GM23338 (cell line): Measurements from ENCODE around the gene TPX2. TPM values are rescaled to one million over a fixed set of nuclear protein-coding genes. Genes with fewer than 3 reads are reported as not detected.

ENCODE experiments used
- ATAC-seq: fragments of 200-7000 bp; cut with Tn5 transposase; 3 replicates; pipeline ENCODE4 v1.9.1; 2020
- DNase-seq: peaks from one replicate; pipeline ENCODE4 v3.0.0-alpha.2; 2015; ENCODE audit warnings: low spot score
- H2AFZ ChIP-seq: fragments of 200-600 bp; sonication (generic); 2 replicates; pipeline ENCODE4 v1.8.0; 2016; ENCODE audit warnings: antibody characterized with exemption, mild to moderate bottlenecking, moderate library complexity
- H3F3A ChIP-seq: fragments of 200-600 bp; sonication (generic); replicated peaks from 2 replicates; pipeline ENCODE4 v1.8.0; 2017; ENCODE audit warnings: antibody characterized with exemption, mixed run types, low read depth
- H3K27ac ChIP-seq: fragments of 200-600 bp; sonication (generic); 2 replicates; pipeline ENCODE4 v1.6.1; 2016; ENCODE audit warnings: low read depth
- H3K27me3 ChIP-seq: fragments of 200-600 bp; sonication (generic); 2 replicates; pipeline ENCODE4 v1.8.0; 2016; ENCODE audit warnings: mild to moderate bottlenecking, mixed run types, moderate library complexity; ENCODE audit not compliant: insufficient read depth
- H3K36me3 ChIP-seq: fragments of 200-600 bp; sonication (generic); 2 replicates; pipeline ENCODE4 v1.8.0; 2016; ENCODE audit warnings: mild to moderate bottlenecking; ENCODE audit not compliant: insufficient read depth
- H3K4me1 ChIP-seq: fragments of 200-600 bp; sonication (generic); 2 replicates; pipeline ENCODE4 v1.8.0; 2016; ENCODE audit warnings: mild to moderate bottlenecking, moderate library complexity; ENCODE audit not compliant: insufficient read depth
- H3K4me2 ChIP-seq: fragments of 200-600 bp; sonication (generic); 2 replicates; pipeline ENCODE4 v1.7.1; 2017; ENCODE audit warnings: mixed run types
- H3K4me3 ChIP-seq: fragments of 200-600 bp; sonication (generic); 2 replicates; pipeline ENCODE4 v1.6.1; 2016; ENCODE audit warnings: mixed run types
- H3K79me2 ChIP-seq: fragments of 200-600 bp; sonication (generic); replicated peaks from 2 replicates; pipeline ENCODE4 v1.8.0; 2017; ENCODE audit warnings: mild to moderate bottlenecking; ENCODE audit not compliant: insufficient read depth
- H3K9me2 ChIP-seq: fragments of 200-600 bp; sonication (generic); 2 replicates; pipeline ENCODE4 v1.8.0; 2017; ENCODE audit not compliant: insufficient read depth
- H4K20me1 ChIP-seq: fragments of 200-600 bp; sonication (generic); replicated peaks from 2 replicates; pipeline ENCODE4 v1.8.0; 2017; ENCODE audit warnings: mild to moderate bottlenecking; ENCODE audit not compliant: insufficient read depth
- H3K27ac Mint-ChIP-seq: 2 replicates; pipeline ENCODE4 v1.8.0; 2020; ENCODE audit warnings: inconsistent platforms, mild to moderate bottlenecking, moderate library complexity, mixed read lengths
- H3K27me3 Mint-ChIP-seq: 3 replicates; pipeline ENCODE4 v1.8.0; 2022; ENCODE audit warnings: low read depth, mild to moderate bottlenecking, moderate library complexity, mixed read lengths, inconsistent platforms; ENCODE audit not compliant: insufficient read depth, poor library complexity
- H3K36me3 Mint-ChIP-seq: 3 replicates; pipeline ENCODE4 v1.8.0; 2021; ENCODE audit warnings: low read depth, mild to moderate bottlenecking, inconsistent platforms, moderate library complexity, mixed read lengths
- H3K4me1 Mint-ChIP-seq: 3 replicates; pipeline ENCODE4 v1.8.0; 2020; ENCODE audit warnings: mild to moderate bottlenecking, inconsistent platforms, mixed read lengths
- H3K4me3 Mint-ChIP-seq: 3 replicates; pipeline ENCODE4 v1.8.0; 2021; ENCODE audit warnings: moderate library complexity, mild to moderate bottlenecking, inconsistent platforms, mixed read lengths
- H3K9me3 Mint-ChIP-seq: 3 replicates; pipeline ENCODE4 v1.8.0; 2020; ENCODE audit warnings: moderate library complexity, mild to moderate bottlenecking, inconsistent platforms, mixed read lengths
- CTCF ChIP-seq, 2 experiments: fragments of 200-600 bp in 1 of 2; sonication (generic) in 1 of 2; conservative IDR thresholded peaks; 2 replicates each; pipeline versions ENCODE4 v1.5.1 to v1.6.1; 2016 to 2017; ENCODE audit warnings: antibody characterized with exemption in 2 of 2, low read depth in 2 of 2, mild to moderate bottlenecking in 2 of 2, moderate library complexity in 1 of 2
- EZH2 ChIP-seq: fragments of 200-600 bp; sonication (generic); IDR thresholded peaks from one replicate; pipeline ENCODE4 v1.8.0; 2017; ENCODE audit warnings: antibody characterized with exemption, mild to moderate bottlenecking, low read depth; ENCODE audit not compliant: unreplicated experiment
- NANOG ChIP-seq: IDR thresholded peaks from 2 replicates; pipeline ENCODE4 v1.6.1; 2016; ENCODE audit warnings: antibody characterized with exemption, borderline replicate concordance
- POLR2AphosphoS5 ChIP-seq: IDR thresholded peaks from 2 replicates; pipeline ENCODE4 v1.6.1; 2016; ENCODE audit warnings: antibody characterized with exemption, low read depth
- ZNF462 ChIP-seq: fragments of 250-450 bp; sonication (Bioruptor Pico); IDR thresholded peaks from 2 replicates; pipeline ENCODE4 v1.5.0; 2020; ENCODE audit warnings: mild to moderate bottlenecking, moderate library complexity
- polyA plus RNA-seq: library from polyadenylated mRNA; unstranded; fragments of >200 nt; fragmentation: Nextera tagmentation; extraction: Ambion mirVana; gene quantifications from 2 replicates; pipeline ENCODE4 v1.2.1, GENCODE V29; 2016
- total RNA-seq: library from RNA; depleted of rRNA; stranded (reverse); fragments of >200 nt; shearing (Covaris generic); gene quantifications from 2 replicates; pipeline ENCODE4 v1.2.3, GENCODE V29; 2014

TPX2 gene
- total and polyA plus RNA-seq, 2 experiments from 2014 or later: 101 to 159 TPM

GRCh38 chr20:31719644-31720485 is 19.2 kb upstream of the TPX2 start:
- TF ChIP-seq POLR2AphosphoS5: peak; percentile 52
- no peak for TF ChIP-seq EZH2
- TF ChIP-seq NANOG: peak; percentile 14; the same call in 1 of the 2 replicates

GRCh38 chr20:31720486-31721407 is 18.3 kb upstream of the TPX2 start:
- Histone ChIP-seq H2AFZ (no peak overlapping the region), H3K4me3 (peak overlapping the region; percentile 71), H3K9me2 (no peaks in the 10 kb centered on the region), H3F3A (peaks cover 8% of the 10 kb centered on the region), H3K79me2 (peaks cover 65% of the 10 kb centered on the region), H3K36me3 (peaks cover 12% of the 10 kb centered on the region; the same call in 1 of the 2 replicates), H3K4me2 (peak overlapping the region; percentile 86), H3K27ac (peak overlapping the region; percentile 100), H4K20me1 (no peaks in the 10 kb centered on the region), H3K4me1 (peaks cover 57% of the 10 kb centered on the region), H3K27me3 (no peaks in the 10 kb centered on the region)
- Mint-ChIP-seq H3K9me3 (no peaks in the 10 kb centered on the region; the same call in 2 of the 3 replicates), H3K4me3 (peak overlapping the region; percentile 90), H3K27me3 (peaks cover 20% of the 10 kb centered on the region), H3K4me1 (peaks cover 60% of the 10 kb centered on the region), H3K36me3 (peaks cover 53% of the 10 kb centered on the region), H3K27ac (peak overlapping the region; percentile 51; the same call in 1 of the 2 replicates)
- DNase-seq (peak; percentile 30), ATAC-seq (no peak)
- TF ChIP-seq CTCF (conservative IDR thresholded peaks at IDR 0.05; ENCODE audit: low read depth in 2 of 2) (peak in 1 of 2 experiments; percentile 32; a peak in 2 of 4 replicates), ZNF462 (no peak)

More at GRCh38 chr20:31719644-31720485, 19.2 kb upstream of the TPX2 start:
- no peaks in the 10 kb centered on the region for H4K20me1 ChIP-seq
- no peaks in the 10 kb centered on the region for H3K9me2 ChIP-seq
- Mint-ChIP-seq H3K9me3 (no peaks in the 10 kb centered on the region; the same call in 2 of the 3 replicates), H3K27me3 (peaks cover 15% of the 10 kb centered on the region), H3K36me3 (peaks cover 57% of the 10 kb centered on the region), H3K27ac (peak overlapping the region; percentile 63), H3K4me1 (peaks cover 62% of the 10 kb centered on the region), H3K4me3 (peak overlapping the region; percentile 90)
- peak overlapping the region; percentile 71 for H3K4me3 ChIP-seq
- H3K4me2 ChIP-seq: peak overlapping the region; percentile 86
- peak overlapping the region; percentile 100 for H3K27ac ChIP-seq
- H3K4me1 ChIP-seq: peaks cover 62% of the 10 kb centered on the region
- H3K36me3 ChIP-seq: peaks cover 12% of the 10 kb centered on the region; the same call in 1 of the 2 replicates
- no peaks in the 10 kb centered on the region for H3K27me3 ChIP-seq
- ATAC-seq (peak; percentile 33), DNase-seq (peak; percentile 90)
- H2AFZ ChIP-seq: no peak overlapping the region
- H3F3A ChIP-seq: peaks cover 8% of the 10 kb centered on the region
- peaks cover 74% of the 10 kb centered on the region for H3K79me2 ChIP-seq
